Measurements from ENCODE around the gene LTB4R2. TPM values are rescaled to one million over a fixed set of nuclear protein-coding genes. Genes with fewer than 3 reads are reported as not detected.

Gene LTB4R2
- total RNA-seq, 1 donor = 3.5 TPM

DNA sequence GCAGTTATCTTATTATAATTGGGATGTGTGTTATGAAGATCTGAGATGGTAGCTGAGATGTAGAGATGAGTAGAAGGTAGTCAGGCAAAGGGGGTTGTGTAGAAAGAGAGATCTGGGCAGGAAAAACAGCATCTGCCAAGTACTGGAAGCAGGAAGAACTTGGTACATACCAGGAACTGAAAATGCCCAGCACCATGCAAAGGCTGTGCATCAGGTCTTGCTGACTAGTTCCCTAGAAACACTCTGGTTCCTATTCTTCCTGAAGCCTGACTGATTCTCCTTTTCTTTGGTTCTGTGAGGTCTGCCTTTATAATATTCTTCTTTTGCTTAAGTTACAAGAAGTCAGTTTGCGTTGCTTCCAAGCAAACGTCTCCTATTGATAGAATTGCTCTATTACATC lies 51.4 kb downstream of the LTB4R2 start:
- no peak for TF ChIP-seq CTCF (IDR thresholded peaks at IDR 0.05; ENCODE audit: insufficient read depth, low read length)
- H3K4me3 ChIP-seq (ENCODE audit: low read depth, low read length) = no peak overlapping the region
- DNase-seq (ENCODE audit: low read depth) = no peak

Small RNAs within 50 kb of the gene (small RNA-seq; reads per million reads assigned to genes)
- not detected for gene RF00026

Other genes with a start within 250 kb of the LTB4R2 start
- not detected in 2 replicates for gene CPNE6, start 238.6 kb upstream of the LTB4R2 start, total RNA-seq (ENCODE audit: low replicate concordance)
- gene PCK2, start 215.8 kb upstream of the LTB4R2 start, total RNA-seq (ENCODE audit: low replicate concordance) = 20.1 and 36.5 TPM in 2 replicates
- 44.6 and 85.3 TPM in 2 replicates for gene DCAF11, start 195.4 kb upstream of the LTB4R2 start, total RNA-seq (ENCODE audit: low replicate concordance)
- 0.90 and 4.1 TPM in 2 replicates for gene NRL, start 195.2 kb upstream of the LTB4R2 start, total RNA-seq (ENCODE audit: low replicate concordance)
- 0.18 TPM in 1 of 2 replicates, not detected in the other for gene FITM1, start 179.5 kb upstream of the LTB4R2 start, total RNA-seq (ENCODE audit: low replicate concordance)
- 84.8 and 117 TPM in 2 replicates for gene PSME1, start 173.9 kb upstream of the LTB4R2 start, total RNA-seq (ENCODE audit: low replicate concordance)
- gene EMC9, start 168.5 kb upstream of the LTB4R2 start, total RNA-seq (ENCODE audit: low replicate concordance) = 3.8 and 11.9 TPM in 2 replicates
- gene PSME2, start 163.5 kb upstream of the LTB4R2 start, total RNA-seq (ENCODE audit: low replicate concordance) = 33.4 and 78.3 TPM in 2 replicates
- gene RNF31, start 162.6 kb upstream of the LTB4R2 start, total RNA-seq (ENCODE audit: low replicate concordance) = 51.1 and 165 TPM in 2 replicates
- 43.8 and 63.1 TPM in 2 replicates for gene IRF9, start 148.9 kb upstream of the LTB4R2 start, total RNA-seq (ENCODE audit: low replicate concordance)
- gene REC8, start 138.1 kb upstream of the LTB4R2 start, total RNA-seq (ENCODE audit: low replicate concordance) = 1.9 and 4.2 TPM in 2 replicates
- gene IPO4, start 121.3 kb upstream of the LTB4R2 start, total RNA-seq (ENCODE audit: low replicate concordance) = 44.0 and 52.0 TPM in 2 replicates
- 50.9 and 73.9 TPM in 2 replicates for gene TM9SF1, start 114.7 kb upstream of the LTB4R2 start, total RNA-seq (ENCODE audit: low replicate concordance)
- 0.27 TPM in 1 of 2 replicates, not detected in the other for gene TSSK4, start 104.4 kb upstream of the LTB4R2 start, total RNA-seq (ENCODE audit: low replicate concordance)
- 70.7 and 159 TPM in 2 replicates for gene CHMP4A, start 96.7 kb upstream of the LTB4R2 start, total RNA-seq (ENCODE audit: low replicate concordance)
- gene MDP1, start 94.1 kb upstream of the LTB4R2 start, total RNA-seq (ENCODE audit: low replicate concordance) = 11.8 and 23.2 TPM in 2 replicates
- gene NEDD8, start 77.8 kb upstream of the LTB4R2 start, total RNA-seq (ENCODE audit: low replicate concordance) = 38.8 and 136 TPM in 2 replicates
- gene GMPR2, start 77.2 kb upstream of the LTB4R2 start, total RNA-seq (ENCODE audit: low replicate concordance) = 53.6 and 207 TPM in 2 replicates
- 53.0 and 60.5 TPM in 2 replicates for gene TINF2, start 67.5 kb upstream of the LTB4R2 start, total RNA-seq (ENCODE audit: low replicate concordance)
- gene TGM1, start 47.0 kb upstream of the LTB4R2 start, total RNA-seq (ENCODE audit: low replicate concordance) = 0.36 and 6.1 TPM in 2 replicates
- gene RABGGTA, start 38.5 kb upstream of the LTB4R2 start, total RNA-seq (ENCODE audit: low replicate concordance) = 21.2 and 26.7 TPM in 2 replicates
- 8.7 and 20.7 TPM in 2 replicates for gene DHRS1, start 10.4 kb upstream of the LTB4R2 start, total RNA-seq (ENCODE audit: low replicate concordance)
- 16.4 and 19.6 TPM in 2 replicates for gene NOP9, start 10.3 kb upstream of the LTB4R2 start, total RNA-seq (ENCODE audit: low replicate concordance)
- 1.9 and 4.2 TPM in 2 replicates for gene CIDEB, start 2.2 kb upstream of the LTB4R2 start, total RNA-seq (ENCODE audit: low replicate concordance)
- gene LTB4R, start 1.4 kb downstream of the LTB4R2 start, total RNA-seq (ENCODE audit: low replicate concordance) = 0.98 and 1.5 TPM in 2 replicates
- 1.2 and 6.3 TPM in 2 replicates for gene ADCY4, start 24.9 kb downstream of the LTB4R2 start, total RNA-seq (ENCODE audit: low replicate concordance)
- gene RIPK3, start 29.9 kb downstream of the LTB4R2 start, total RNA-seq (ENCODE audit: low replicate concordance) = 0.99 and 3.0 TPM in 2 replicates
- gene NFATC4, start 58.0 kb downstream of the LTB4R2 start, total RNA-seq (ENCODE audit: low replicate concordance) = 77.9 and 221 TPM in 2 replicates
- gene NYNRIN, start 88.9 kb downstream of the LTB4R2 start, total RNA-seq (ENCODE audit: low replicate concordance) = 14.1 and 45.1 TPM in 2 replicates
- gene CBLN3, start 119.5 kb downstream of the LTB4R2 start, total RNA-seq (ENCODE audit: low replicate concordance) = 5.9 and 6.2 TPM in 2 replicates
- gene KHNYN, start 119.8 kb downstream of the LTB4R2 start, total RNA-seq (ENCODE audit: low replicate concordance) = 37.1 and 39.8 TPM in 2 replicates
- gene SDR39U1, start 132.6 kb downstream of the LTB4R2 start, total RNA-seq (ENCODE audit: low replicate concordance) = 12.6 and 13.7 TPM in 2 replicates
- not detected in 2 replicates for gene CMA1, start 198.1 kb downstream of the LTB4R2 start, total RNA-seq (ENCODE audit: low replicate concordance)

All from fibroblast of the aortic adventitia (primary cell).